ENCODE measurements around the gene TSR3.

DNA sequence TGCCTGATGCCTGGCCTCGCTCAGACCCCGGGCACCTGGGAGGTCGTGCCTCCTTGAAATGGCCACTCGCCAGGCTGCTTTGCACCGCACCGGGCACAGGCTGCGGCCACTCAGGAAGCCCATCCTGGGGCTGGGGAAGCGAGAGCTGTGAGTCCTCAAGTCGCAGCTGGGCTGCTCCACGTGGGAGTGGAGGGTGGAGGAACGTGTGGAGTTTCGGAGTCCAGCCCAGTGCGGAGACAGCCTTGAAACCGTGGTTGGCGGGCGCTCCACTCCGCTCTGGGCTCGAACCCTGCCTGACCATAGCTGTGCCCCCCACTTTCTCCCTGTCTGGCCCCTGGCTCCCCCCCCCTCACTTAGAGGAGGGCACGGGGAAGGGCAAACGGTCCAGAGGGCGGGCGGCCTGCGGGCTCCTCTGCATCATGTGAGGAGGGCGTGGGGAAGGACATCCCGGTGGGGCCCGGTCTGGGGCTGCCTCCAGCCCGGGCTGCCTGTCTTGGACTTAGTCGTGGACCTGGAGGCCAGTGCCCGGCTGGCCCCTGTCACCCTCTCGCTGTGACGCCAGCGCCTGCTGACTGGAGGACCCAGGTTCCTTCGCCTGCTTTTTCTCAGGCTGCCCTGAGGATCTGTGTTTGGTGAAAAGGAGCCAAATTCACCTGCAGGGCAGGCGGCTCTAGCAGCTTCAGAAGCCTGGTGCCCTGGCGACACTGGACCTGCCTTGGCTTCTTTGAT is 39.8 kb downstream of the TSR3 start:
- TF ChIP-seq, protein P1, sequence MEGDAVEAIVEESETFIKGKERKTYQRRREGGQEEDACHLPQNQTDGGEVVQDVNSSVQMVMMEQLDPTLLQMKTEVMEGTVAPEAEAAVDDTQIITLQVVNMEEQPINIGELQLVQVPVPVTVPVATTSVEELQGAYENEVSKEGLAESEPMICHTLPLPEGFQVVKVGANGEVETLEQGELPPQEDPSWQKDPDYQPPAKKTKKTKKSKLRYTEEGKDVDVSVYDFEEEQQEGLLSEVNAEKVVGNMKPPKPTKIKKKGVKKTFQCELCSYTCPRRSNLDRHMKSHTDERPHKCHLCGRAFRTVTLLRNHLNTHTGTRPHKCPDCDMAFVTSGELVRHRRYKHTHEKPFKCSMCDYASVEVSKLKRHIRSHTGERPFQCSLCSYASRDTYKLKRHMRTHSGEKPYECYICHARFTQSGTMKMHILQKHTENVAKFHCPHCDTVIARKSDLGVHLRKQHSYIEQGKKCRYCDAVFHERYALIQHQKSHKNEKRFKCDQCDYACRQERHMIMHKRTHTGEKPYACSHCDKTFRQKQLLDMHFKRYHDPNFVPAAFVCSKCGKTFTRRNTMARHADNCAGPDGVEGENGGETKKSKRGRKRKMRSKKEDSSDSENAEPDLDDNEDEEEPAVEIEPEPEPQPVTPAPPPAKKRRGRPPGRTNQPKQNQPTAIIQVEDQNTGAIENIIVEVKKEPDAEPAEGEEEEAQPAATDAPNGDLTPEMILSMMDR (IDR thresholded peaks at IDR 0.05), result no peak
- no peak for TF ChIP-seq POLR2A (IDR thresholded peaks at IDR 0.05)

All from heart left ventricle (tissue), 13 donors.